Right atrium auricular region (tissue), 2 donors: ENCODE measurements around the gene BEST1. TPM values are rescaled to one million over a fixed set of nuclear protein-coding genes. Genes with fewer than 3 reads are reported as not detected.

Experiments used
- DNase-seq: peaks from one replicate; pipeline ENCODE4 v3.0.0-alpha.2; 2019; ENCODE audit warnings: low spot score
- H3K27ac ChIP-seq, 2 donors: fragments of 200-600 bp; sonication (generic); 1 replicate in 1 of 2; 2 replicates in 1 of 2; pipeline ENCODE4 v1.5.1; 2016 to 2019
- H3K27me3 ChIP-seq, 2 donors: fragments of 200-600 bp; sonication (generic); one replicate each; pipeline versions ENCODE4 v1.5.1 to v1.6.0; 2017 to 2019
- H3K36me3 ChIP-seq: fragments of 200-600 bp; sonication (generic); one replicate; pipeline ENCODE4 v1.5.1; 2016
- H3K4me1 ChIP-seq, 2 donors: fragments of 200-600 bp; sonication (generic); one replicate each; pipeline versions ENCODE4 v1.5.1 to v1.6.0; 2017 to 2019
- H3K4me3 ChIP-seq, 2 donors: fragments of 200-600 bp; sonication (generic); 1 replicate in 1 of 2; 2 replicates in 1 of 2; pipeline ENCODE4 v1.5.1; 2017 to 2019; ENCODE audit warnings: mild to moderate bottlenecking in 1 of 2, moderate library complexity in 1 of 2
- H3K9me3 ChIP-seq, 2 donors: fragments of 200-600 bp; sonication (generic); one replicate each; pipeline ENCODE4 v1.5.1; 2019
- total RNA-seq, 2 donors: library from RNA; depleted of rRNA; stranded (reverse); fragments of >200 nt; gene quantifications; one replicate each; pipeline ENCODE4 v1.1.0, GENCODE V29; 2016
- TF ChIP-seq, protein P1 (sequence below), 2 donors: fragments of 200-600 bp; sonication (generic); IDR thresholded peaks; one replicate each; pipeline ENCODE4 v1.5.1; 2019; ENCODE audit warnings: antibody characterized with exemption in 2 of 2

The BEST1 gene
- total RNA-seq: 1 to 10 TPM; 1.3 to 4.7 TPM

DNA sequence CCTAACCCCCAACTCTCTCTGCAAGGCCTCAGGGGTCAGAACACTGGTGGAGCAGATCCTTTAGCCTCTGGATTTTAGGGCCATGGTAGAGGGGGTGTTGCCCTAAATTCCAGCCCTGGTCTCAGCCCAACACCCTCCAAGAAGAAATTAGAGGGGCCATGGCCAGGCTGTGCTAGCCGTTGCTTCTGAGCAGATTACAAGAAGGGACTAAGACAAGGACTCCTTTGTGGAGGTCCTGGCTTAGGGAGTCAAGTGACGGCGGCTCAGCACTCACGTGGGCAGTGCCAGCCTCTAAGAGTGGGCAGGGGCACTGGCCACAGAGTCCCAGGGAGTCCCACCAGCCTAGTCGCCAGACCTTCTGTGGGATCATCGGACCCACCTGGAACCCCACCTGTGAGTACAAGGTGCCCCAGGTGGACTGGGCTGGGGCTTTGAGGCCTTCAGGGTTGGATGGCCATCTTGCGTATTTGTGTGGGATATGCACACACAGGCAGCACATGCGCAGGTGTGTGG, at the start of gene BEST1:
BEST1 (plus strand) TSS at position 317 of the 513 bp plus-strand sequence. CDS start 1,456 bp downstream, outside the sequence.
- no peak for DNase-seq
- Histone ChIP-seq H3K27me3 (no peaks in the 10 kb centered on the region), H3K4me3 (no peak within 1 kb of the TSS), H3K36me3 (no peaks in the 10 kb centered on the region), H3K4me1 (peaks cover 0 to 28% of the 10 kb centered on the region in 2 donors), H3K9me3 (no peaks in the 10 kb centered on the region), H3K27ac (peak within 1 kb of the TSS; percentile 43 to 44)
- TF ChIP-seq, protein P1, sequence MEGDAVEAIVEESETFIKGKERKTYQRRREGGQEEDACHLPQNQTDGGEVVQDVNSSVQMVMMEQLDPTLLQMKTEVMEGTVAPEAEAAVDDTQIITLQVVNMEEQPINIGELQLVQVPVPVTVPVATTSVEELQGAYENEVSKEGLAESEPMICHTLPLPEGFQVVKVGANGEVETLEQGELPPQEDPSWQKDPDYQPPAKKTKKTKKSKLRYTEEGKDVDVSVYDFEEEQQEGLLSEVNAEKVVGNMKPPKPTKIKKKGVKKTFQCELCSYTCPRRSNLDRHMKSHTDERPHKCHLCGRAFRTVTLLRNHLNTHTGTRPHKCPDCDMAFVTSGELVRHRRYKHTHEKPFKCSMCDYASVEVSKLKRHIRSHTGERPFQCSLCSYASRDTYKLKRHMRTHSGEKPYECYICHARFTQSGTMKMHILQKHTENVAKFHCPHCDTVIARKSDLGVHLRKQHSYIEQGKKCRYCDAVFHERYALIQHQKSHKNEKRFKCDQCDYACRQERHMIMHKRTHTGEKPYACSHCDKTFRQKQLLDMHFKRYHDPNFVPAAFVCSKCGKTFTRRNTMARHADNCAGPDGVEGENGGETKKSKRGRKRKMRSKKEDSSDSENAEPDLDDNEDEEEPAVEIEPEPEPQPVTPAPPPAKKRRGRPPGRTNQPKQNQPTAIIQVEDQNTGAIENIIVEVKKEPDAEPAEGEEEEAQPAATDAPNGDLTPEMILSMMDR (IDR thresholded peaks at IDR 0.05): no peak

- Histone ChIP-seq H3K27ac (peak overlapping the region in 1 of 2 donors; percentile 8), H3K36me3 (peaks cover 27% of the 10 kb centered on the region), H3K4me3 (no peak overlapping the region), H3K9me3 (no peaks in the 10 kb centered on the region), H3K4me1 (peaks cover 0 to 12% of the 10 kb centered on the region in 2 donors), H3K27me3 (no peaks in the 10 kb centered on the region)
- TF ChIP-seq, protein P1 (IDR thresholded peaks at IDR 0.05): no peak
- no peak for DNase-seq
These were observed 48.8 kb upstream of the BEST1 start for GRCh38 chr11:61901397-61901796.

GRCh38 chr11:61902313-61902712, 47.8 kb upstream of the BEST1 start:
- no peaks in the 10 kb centered on the region for H3K27me3 ChIP-seq
- H3K36me3 ChIP-seq: peaks cover 31% of the 10 kb centered on the region
- H3K27ac ChIP-seq: no peak overlapping the region
- TF ChIP-seq, protein P1 (IDR thresholded peaks at IDR 0.05): no peak
- DNase-seq: no peak
- H3K4me3 ChIP-seq: no peak overlapping the region
- H3K4me1 ChIP-seq: peaks cover 0 to 12% of the 10 kb centered on the region in 2 donors
- H3K9me3 ChIP-seq: no peaks in the 10 kb centered on the region

GRCh38 chr11:61903845-61904244, 46.3 kb upstream of the BEST1 start:
- TF ChIP-seq, protein P1 (IDR thresholded peaks at IDR 0.05): no peak
- H3K27me3 ChIP-seq: no peaks in the 10 kb centered on the region
- no peak for DNase-seq
- peaks cover 0 to 17% of the 10 kb centered on the region in 2 donors for H3K4me1 ChIP-seq
- H3K36me3 ChIP-seq: peaks cover 35% of the 10 kb centered on the region
- peak overlapping the region in 1 of 2 donors; percentile 42 for H3K27ac ChIP-seq
- no peaks in the 10 kb centered on the region for H3K9me3 ChIP-seq
- H3K4me3 ChIP-seq: peak overlapping the region in 1 of 2 donors; percentile 38

- TF ChIP-seq, protein P1 (IDR thresholded peaks at IDR 0.05): no peak
- Histone ChIP-seq H3K9me3 (no peaks in the 10 kb centered on the region), H3K4me1 (peaks cover 0 to 18% of the 10 kb centered on the region in 2 donors), H3K27me3 (no peaks in the 10 kb centered on the region), H3K36me3 (peaks cover 34% of the 10 kb centered on the region), H3K4me3 (peak overlapping the region in 1 of 2 donors; percentile 38), H3K27ac (peak overlapping the region in 1 of 2 donors; percentile 42)
- no peak for DNase-seq
These were observed 45.6 kb upstream of the BEST1 start for GRCh38 chr11:61904539-61905048.
